PFSK-1 (cell line): ENCODE results near the gene SORL1.

Experiments
- FOXP2 ChIP-seq: optimal IDR thresholded peaks from 2 replicates; pipeline ENCODE3; 2011; ENCODE audit warnings: borderline replicate concordance, control low read depth, inconsistent platforms; ENCODE audit not compliant: insufficient read depth; ENCODE audit errors: extremely low read length, extremely low read depth
- POLR2AphosphoS5 ChIP-seq: IDR thresholded peaks from 2 replicates; pipeline ENCODE4 v1.6.1; 2012; ENCODE audit warnings: low read depth, mild to moderate bottlenecking, control low read depth, low read length, moderate library complexity
- SIN3A ChIP-seq: IDR thresholded peaks from 2 replicates; pipeline ENCODE4 v1.6.1; 2012; ENCODE audit warnings: mild to moderate bottlenecking, low read length, moderate library complexity, borderline replicate concordance; ENCODE audit not compliant: insufficient read depth
- TAF1 ChIP-seq: IDR thresholded peaks from 2 replicates; pipeline ENCODE4 v1.6.1; 2012; ENCODE audit warnings: low read length, control low read depth, borderline replicate concordance; ENCODE audit not compliant: insufficient read depth
- TF ChIP-seq, protein P1 (sequence below), 2 experiments: IDR thresholded peaks; 2 replicates each; pipeline versions ENCODE4 v1.6.1 to v1.8.0; 2011 to 2012; ENCODE audit warnings: low read depth in 2 of 2, low read length in 2 of 2, control low read depth in 1 of 2, inconsistent platforms in 1 of 2, mild to moderate bottlenecking in 1 of 2, moderate library complexity in 1 of 2; ENCODE audit not compliant: insufficient read depth in 1 of 2

Gene SORL1

DNA sequence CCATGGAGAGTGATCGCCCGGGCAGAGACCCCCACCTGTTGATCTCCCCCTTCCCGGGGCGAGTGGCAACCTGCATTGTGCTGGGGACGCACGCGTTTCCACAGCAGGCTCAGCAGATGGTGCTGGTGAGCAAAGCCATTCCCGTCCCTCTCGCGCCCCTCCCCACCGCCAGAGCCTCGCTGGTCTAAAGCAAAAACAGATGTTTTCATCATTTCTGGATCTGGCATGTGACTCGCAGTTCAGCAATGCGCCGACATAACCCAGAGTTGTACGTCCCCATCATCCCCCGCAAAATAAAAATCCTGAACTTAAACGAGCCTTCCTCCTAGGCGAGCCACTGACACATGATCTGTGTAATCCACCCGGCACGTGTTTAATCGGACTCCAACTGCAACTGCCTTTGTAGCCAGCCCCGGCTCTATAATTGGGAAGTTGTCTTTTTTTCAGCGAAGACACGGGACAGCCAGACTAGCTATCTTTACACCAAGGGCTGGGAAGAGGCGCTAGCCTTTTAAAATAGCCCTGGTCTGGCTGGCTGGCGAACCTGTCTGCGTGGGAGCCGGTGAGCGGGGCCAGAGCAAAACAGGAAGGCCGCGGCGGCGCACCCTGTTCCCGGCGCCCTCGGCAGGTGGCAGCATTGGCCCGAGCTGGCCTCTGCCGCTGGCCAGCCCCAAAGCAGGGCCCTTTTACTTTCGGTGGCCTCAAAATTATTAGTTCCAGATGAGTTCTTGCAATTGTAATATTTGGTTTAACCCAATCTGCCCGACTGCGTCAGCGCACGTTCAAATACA is 203.6 kb downstream of the SORL1 start:
- TF ChIP-seq, protein P1, sequence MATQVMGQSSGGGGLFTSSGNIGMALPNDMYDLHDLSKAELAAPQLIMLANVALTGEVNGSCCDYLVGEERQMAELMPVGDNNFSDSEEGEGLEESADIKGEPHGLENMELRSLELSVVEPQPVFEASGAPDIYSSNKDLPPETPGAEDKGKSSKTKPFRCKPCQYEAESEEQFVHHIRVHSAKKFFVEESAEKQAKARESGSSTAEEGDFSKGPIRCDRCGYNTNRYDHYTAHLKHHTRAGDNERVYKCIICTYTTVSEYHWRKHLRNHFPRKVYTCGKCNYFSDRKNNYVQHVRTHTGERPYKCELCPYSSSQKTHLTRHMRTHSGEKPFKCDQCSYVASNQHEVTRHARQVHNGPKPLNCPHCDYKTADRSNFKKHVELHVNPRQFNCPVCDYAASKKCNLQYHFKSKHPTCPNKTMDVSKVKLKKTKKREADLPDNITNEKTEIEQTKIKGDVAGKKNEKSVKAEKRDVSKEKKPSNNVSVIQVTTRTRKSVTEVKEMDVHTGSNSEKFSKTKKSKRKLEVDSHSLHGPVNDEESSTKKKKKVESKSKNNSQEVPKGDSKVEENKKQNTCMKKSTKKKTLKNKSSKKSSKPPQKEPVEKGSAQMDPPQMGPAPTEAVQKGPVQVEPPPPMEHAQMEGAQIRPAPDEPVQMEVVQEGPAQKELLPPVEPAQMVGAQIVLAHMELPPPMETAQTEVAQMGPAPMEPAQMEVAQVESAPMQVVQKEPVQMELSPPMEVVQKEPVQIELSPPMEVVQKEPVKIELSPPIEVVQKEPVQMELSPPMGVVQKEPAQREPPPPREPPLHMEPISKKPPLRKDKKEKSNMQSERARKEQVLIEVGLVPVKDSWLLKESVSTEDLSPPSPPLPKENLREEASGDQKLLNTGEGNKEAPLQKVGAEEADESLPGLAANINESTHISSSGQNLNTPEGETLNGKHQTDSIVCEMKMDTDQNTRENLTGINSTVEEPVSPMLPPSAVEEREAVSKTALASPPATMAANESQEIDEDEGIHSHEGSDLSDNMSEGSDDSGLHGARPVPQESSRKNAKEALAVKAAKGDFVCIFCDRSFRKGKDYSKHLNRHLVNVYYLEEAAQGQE (IDR thresholded peaks at IDR 0.05; ENCODE audit: insufficient read depth in 1 of 2, low read depth in 2 of 2, low read length in 2 of 2), result peak; percentile 9 to 36; a peak in 2 of 4 replicates
- TF ChIP-seq TAF1, result no peak; the same call in 1 of the 2 replicates
- TF ChIP-seq POLR2AphosphoS5, result no peak; the same call in 1 of the 2 replicates
- TF ChIP-seq SIN3A, result peak; percentile 82; the same call in 1 of the 2 replicates
- TF ChIP-seq FOXP2, result peak; percentile 94

DNA sequence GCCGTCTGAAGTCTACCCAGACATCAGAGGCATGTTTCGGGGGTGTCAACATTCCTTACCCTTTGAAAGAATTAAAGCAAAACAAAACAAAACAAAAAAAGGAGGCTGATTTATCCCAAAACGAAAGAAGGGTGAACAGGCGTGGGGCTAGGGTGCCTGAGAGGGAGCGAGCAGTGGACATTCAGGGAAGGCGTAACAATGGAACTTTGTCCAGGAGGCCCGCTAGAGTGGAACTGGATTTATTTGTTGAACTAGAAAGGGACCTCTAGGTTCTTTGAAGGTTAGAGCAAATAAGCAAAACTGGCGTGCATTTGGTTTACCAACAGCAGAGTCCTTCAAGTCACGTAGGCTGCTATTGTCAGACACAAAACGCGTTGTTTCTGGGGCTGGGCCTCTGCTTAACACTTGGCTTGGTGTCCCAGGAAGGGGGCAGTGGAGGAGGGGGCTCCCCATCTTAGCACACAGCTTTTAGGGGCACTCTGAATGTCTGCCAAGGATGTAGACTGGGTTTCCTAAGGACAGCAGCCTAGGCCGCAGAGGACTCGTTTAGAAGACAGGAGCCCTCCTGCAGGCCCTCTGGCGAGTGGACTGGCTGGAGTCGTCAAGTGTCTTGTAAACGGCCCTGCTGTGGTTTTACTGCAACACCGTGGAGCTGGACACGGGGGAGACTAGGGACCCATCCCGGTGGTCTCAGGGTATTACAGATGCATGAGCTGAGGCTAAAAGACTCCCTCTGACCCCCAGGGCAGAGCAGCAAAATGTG is 204.4 kb downstream of the SORL1 start:
- no peak for TF ChIP-seq SIN3A
- 0 out of 2 replicates have a peak, but pooled peaks have one; percentile 34 for TF ChIP-seq TAF1
- TF ChIP-seq, protein P1 (IDR thresholded peaks at IDR 0.05; ENCODE audit: insufficient read depth in 1 of 2, low read depth in 2 of 2, low read length in 2 of 2), result no peak
- TF ChIP-seq FOXP2, result no peak
- TF ChIP-seq POLR2AphosphoS5, result no peak

DNA sequence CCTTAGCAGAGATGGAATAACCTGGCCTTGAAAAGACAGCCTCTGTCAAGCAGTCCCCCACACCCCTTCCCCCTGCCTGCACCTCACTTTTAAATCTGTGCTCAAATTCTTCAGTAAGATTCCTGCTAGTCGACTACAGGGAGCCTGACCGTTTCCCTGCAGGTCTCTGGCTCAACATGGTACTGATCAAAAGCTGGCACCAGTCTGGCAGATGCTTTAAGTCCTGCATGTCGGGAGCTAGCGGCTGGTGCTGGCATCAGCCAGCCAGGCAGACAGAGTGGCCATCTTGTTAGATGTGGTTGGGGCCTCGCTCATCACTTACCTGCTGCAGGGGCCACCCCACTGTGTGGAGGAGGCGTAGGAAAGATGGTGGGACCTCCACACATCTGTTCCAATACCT is 205.0 kb downstream of the SORL1 start:
- TF ChIP-seq FOXP2, result no peak
- no peak for TF ChIP-seq SIN3A
- TF ChIP-seq, protein P1 (IDR thresholded peaks at IDR 0.05; ENCODE audit: insufficient read depth in 1 of 2, low read depth in 2 of 2, low read length in 2 of 2), result no peak
- no peak for TF ChIP-seq POLR2AphosphoS5
- no peak for TF ChIP-seq TAF1

DNA sequence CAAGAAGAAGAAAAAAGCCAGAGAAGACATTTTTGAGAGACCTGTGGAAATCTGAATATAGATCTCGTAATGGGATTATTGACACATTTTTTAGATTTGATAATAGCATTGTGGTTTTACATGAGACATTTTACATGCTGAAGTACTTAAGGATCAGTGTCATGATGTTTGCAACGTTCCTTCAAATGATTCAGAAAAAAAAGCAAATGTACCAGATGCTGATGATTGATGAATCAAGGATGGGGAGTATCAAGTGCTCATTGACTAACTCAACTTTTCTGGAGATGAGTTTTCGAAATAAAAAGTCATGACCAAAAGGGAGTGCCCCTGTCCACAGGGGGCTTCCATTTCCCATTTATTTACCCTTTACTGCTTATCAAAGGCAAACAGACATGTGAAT is 207.7 kb downstream of the SORL1 start:
- no peak for TF ChIP-seq TAF1
- no peak for TF ChIP-seq POLR2AphosphoS5
- no peak for TF ChIP-seq SIN3A
- TF ChIP-seq FOXP2, result no peak
- TF ChIP-seq, protein P1 (IDR thresholded peaks at IDR 0.05; ENCODE audit: insufficient read depth in 1 of 2, low read depth in 2 of 2, low read length in 2 of 2), result no peak
